T-helper 1 cell (primary cell): Measurements from ENCODE around the gene TCERG1L.
A peak's percentile ranks its signal among the peaks of the same experiment; 100 is the strongest.

ENCODE experiments used
- DNase-seq, 5 donors: peaks; one replicate each; pipeline ENCODE4 v3.0.0-alpha.2; 2012 to 2020

TCERG1L gene

GRCh38 chr10:131222986-131223385, 88.5 kb downstream of the TCERG1L start:
- no peak for DNase-seq

DNA sequence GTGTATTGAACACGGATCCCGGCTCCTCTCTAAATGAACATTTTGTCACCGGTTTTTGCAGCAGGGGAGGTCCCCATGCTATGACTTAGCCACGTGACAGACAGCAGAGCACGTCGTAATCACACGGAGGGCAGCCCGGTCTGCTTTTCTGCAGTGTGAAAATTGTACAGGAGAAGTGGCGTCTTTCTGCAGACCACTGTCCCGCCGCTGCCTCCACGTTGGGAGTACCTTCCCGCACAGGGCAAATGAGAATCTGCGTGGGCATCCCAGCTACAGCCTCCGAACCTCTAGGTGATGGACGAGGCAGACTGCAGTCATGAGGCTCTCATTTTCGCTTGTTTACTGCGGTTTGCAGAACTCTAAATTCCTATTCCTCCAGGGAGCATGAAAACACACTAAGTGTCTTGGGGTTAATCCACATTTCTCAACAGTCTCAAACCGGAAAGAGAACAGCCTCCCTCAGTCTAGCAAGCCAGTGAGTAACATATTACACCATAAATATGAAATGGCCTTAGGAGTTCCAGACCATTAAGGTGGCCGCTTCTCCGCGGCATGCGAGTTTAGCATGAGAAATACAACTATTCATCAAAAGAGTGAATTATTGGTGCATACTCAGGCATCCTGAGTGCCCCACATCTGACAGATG, 89.8 kb downstream of the TCERG1L start:
- no peak for DNase-seq

GRCh38 chr10:131220601-131221171, 90.8 kb downstream of the TCERG1L start:
- DNase-seq, result no peak

DNA sequence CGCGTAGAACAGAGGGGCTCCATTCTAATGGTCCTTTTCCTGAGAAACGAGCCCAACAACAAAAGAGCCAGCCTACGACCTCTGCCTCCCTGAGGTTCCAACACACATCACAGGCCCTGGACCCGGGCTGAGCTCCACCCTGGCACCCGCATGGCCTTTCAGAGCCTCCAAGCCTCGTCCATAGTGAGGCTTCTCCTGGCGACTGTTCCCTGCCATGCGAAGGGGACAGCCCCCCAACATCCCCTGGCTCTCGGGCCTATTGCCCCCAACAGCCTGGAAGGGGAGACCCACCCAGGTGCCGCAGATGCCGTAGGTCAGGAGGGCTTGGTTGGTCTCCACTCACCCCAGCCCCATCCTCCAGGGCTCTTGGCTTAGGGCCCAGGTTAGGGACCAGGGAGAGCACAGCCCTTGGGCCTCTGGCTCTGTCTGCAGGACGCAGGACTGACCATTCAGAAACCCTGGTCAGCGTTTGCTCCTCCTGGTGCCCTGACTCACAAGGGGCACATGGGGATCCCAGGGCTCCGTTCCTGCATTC, 91.5 kb downstream of the TCERG1L start:
- DNase-seq, result no peak

DNA sequence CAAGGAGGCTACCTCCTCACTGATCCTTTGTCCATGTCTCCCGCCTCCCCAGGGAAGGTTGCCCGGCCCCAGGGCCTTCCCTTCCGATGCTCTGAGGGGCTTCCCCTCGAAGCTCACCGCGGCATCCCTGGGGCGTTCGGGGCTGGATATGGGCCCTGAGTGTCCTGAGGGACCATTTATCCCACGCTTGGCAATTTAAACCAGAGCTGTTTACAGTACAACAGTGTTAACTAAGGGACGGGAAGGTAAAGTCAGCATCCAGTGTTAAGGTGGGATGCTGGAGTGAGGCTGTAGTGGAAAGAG, 92.0 kb downstream of the TCERG1L start:
- DNase-seq, result no peak

- no peak for DNase-seq
Measured at GRCh38 chr10:131218811-131219583, 92.5 kb downstream of the TCERG1L start.

DNA sequence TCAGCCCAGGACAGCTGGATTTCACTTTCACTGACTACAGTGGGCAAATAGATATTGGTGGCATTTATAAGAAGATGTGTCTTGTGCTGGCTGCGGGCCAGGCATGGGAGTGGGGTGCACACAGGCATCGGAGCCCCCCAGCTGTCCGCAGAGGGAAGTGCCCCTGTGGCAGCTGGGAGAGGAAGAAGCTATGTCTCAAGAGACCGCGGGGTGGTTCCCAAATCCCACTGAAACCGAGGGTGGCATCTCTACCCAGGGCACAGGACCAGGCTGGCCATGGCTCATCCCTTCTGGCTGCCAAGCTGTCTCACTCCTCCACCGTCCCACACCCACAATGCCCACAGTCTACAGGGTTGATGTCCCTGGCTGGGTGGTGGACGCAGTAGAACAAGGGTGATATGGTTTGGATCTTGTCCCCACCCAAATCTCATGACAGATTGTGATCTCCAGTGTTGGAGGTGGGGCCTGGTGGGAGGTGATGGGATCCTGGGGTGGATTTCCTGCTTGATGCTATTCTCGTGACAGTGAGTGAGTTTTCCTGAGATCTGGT, 94.8 kb downstream of the TCERG1L start:
- no peak for DNase-seq

DNA sequence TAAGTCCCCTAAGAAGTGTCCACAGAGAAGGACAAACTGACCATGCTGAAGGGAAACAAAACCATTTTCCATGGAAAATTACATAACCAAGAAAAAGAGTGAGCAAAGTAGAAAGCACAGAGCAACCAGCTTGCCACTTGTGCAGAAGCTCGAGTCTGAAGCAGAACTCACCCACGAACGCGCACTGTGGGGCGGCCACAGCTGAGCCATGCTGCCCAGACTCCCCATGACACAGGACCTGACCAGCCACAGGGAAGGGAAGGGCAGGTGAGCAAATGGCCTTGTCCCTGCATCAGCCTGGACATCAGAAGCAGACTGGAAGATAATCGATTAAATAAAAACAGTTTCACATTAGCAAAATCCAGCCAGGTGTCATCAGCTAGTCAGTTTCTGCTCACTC, 95.7 kb downstream of the TCERG1L start:
- DNase-seq, result no peak

GRCh38 chr10:131214521-131215244, 96.8 kb downstream of the TCERG1L start:
- DNase-seq, result no peak

DNA sequence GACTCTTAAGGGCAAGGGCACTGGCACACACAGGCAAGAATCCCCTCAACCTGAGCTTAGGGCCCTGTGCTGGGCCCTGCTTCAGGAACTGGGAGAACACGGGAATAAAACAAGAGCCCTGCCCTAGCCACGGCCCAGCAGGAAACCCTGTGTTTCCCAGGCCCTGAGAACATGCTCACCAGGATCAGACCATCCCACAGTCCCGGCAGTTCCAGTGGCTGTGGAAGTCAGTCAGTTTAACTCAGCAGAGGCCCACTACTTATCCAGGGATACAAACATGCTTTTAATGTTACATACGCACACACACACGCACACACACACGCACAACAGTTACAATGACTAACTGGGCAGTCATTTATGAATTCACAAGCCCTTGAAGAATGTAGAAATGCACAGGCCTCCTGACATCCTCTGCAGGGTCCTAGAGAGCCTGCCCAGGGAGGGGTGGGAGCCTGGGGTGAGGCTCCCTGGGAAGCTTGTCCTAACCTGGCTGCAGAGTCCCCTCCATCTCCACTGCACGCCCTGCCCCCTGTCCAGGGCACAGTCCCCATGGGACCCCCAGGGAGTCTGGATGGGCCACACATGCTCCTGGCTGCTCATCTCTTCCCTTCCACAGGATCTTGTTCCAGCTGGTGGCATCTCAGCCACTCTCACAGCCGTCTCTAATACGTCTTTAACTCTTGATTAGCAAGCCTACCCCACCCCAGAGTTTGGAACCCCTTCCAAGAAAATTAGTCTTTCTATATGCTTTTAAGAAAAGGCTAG, 97.6 kb downstream of the TCERG1L start:
- no peak for DNase-seq

GRCh38 chr10:131212763-131213325, 98.7 kb downstream of the TCERG1L start:
- no peak for DNase-seq

- DNase-seq, result no peak
Measured at GRCh38 chr10:131211965-131212619, 99.4 kb downstream of the TCERG1L start.

- no peak for DNase-seq
Measured at GRCh38 chr10:131211559-131211958, 100.0 kb downstream of the TCERG1L start.

GRCh38 chr10:131211146-131211545, 100.4 kb downstream of the TCERG1L start:
- no peak for DNase-seq

- no peak for DNase-seq
Measured at GRCh38 chr10:131210181-131210580, 101.3 kb downstream of the TCERG1L start.

DNA sequence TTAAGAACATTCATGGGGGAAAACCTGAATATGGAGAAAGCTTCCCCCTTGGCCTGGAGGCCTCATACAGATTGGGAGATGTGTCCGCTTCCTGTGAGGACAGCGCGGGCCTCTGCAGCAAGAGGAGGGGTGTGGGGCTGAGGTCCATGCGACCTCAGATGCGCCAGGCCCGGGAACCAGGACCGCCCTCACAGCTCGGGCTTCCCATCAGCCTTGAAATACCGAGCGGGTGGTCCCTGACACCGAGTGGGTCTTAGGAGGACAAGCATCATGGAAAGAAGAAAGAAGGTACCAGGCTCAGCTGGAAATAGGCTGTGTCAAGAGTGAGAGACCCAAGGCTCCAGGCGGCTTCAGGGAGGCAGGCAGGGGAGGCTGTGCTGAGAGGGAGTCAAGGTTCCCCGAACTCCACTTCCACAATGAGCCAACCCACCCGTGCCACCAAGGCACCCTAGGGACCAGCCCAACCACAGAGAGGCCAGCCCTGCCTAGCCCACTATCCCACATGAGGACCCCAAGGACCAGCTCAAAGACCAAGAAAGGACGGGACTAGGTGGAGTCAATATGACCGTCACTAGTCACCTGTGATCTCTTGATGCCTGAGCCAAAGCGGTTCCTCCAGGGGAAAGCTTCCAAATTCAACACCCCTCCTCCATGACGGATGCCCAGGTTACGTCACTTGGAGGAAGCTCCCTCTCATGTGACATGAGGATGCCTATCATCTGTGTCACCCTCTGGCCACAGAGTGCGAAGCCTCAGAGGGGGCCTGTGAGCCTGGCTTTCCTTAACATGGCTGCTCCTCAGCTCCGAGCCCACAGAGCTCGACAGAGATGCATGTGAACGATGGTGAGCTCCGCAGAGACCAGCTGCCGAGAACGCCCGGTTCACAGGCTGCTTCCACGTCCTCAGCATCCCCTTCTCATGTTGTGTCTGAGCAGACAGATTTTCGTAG, 103.7 kb downstream of the TCERG1L start:
- DNase-seq, result peak in 1 of 5 donors; percentile 3

GRCh38 chr10:131207176-131207575, 104.3 kb downstream of the TCERG1L start:
- DNase-seq, result no peak

- no peak for DNase-seq
Measured at GRCh38 chr10:131206111-131206995, 105.2 kb downstream of the TCERG1L start.

GRCh38 chr10:131205556-131205955, 106.0 kb downstream of the TCERG1L start:
- no peak for DNase-seq
